Gastroesophageal sphincter (tissue), 3 donors: Measurements from ENCODE around the gene NRXN2.

Experiments
- EP300 ChIP-seq: sonication (generic); formaldehyde crosslinking; IDR thresholded peaks from one replicate; pipeline ENCODE4 v1.6.1; 2017; ENCODE audit warnings: antibody characterized with exemption, mild to moderate bottlenecking
- POLR2AphosphoS5 ChIP-seq: sonication (generic); formaldehyde crosslinking; IDR thresholded peaks from one replicate; pipeline ENCODE4 v1.6.1; 2017; ENCODE audit warnings: antibody characterized with exemption
- TF ChIP-seq, protein P1 (sequence below), 4 experiments: fragments of 200-600 bp in 2 of 4; fragments of 450-650 bp in 2 of 4; sonication (generic) in 1 of 4; IDR thresholded peaks; one replicate each; pipeline ENCODE4 v1.5.1; 2017 to 2019; ENCODE audit warnings: antibody characterized with exemption in 4 of 4, mild to moderate bottlenecking in 2 of 4, moderate library complexity in 2 of 4

DNA sequence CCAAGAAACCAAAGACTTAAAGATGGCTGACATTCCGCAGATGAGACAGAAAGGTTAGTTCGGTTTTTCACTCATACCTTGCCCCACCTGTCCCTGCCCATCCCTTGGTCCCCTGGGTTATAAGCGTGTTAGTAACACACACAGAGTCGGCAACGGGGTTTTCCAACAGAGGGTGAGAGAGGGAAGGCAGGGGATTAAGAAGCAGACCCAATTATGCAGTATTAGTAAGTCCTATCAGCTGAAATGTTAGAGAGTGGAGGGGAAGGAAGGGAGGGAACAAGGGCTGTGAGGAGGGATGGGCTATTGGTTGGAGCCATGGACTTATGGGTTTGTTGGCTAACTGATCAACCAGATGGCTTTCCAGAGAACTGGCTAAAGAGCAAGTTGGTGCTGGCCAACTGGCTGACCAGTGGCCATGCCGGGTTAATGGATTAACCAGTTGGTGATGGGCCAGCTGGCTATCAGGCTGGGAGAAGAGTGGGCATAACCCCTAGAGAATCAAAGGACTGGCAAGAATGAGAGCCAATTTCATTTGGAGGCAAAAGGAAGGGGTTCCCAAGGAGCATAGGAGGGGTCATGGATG is 45.5 kb downstream of the NRXN2 start:
- TF ChIP-seq POLR2AphosphoS5: no peak
- TF ChIP-seq, protein P1, sequence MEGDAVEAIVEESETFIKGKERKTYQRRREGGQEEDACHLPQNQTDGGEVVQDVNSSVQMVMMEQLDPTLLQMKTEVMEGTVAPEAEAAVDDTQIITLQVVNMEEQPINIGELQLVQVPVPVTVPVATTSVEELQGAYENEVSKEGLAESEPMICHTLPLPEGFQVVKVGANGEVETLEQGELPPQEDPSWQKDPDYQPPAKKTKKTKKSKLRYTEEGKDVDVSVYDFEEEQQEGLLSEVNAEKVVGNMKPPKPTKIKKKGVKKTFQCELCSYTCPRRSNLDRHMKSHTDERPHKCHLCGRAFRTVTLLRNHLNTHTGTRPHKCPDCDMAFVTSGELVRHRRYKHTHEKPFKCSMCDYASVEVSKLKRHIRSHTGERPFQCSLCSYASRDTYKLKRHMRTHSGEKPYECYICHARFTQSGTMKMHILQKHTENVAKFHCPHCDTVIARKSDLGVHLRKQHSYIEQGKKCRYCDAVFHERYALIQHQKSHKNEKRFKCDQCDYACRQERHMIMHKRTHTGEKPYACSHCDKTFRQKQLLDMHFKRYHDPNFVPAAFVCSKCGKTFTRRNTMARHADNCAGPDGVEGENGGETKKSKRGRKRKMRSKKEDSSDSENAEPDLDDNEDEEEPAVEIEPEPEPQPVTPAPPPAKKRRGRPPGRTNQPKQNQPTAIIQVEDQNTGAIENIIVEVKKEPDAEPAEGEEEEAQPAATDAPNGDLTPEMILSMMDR (IDR thresholded peaks at IDR 0.05): no peak
- TF ChIP-seq EP300: no peak
